ENCODE data around the gene RAB37. TPM values are rescaled to one million over a fixed set of nuclear protein-coding genes. Genes with fewer than 3 reads are reported as not detected.

The RAB37 gene
- total RNA-seq, 1 donor, result 0.36 TPM

- Histone ChIP-seq H4K20me1 (ENCODE audit: insufficient read depth, low read length) (no peaks in the 10 kb centered on the region), H3K4me2 (ENCODE audit: insufficient read depth, low read length) (no peak overlapping the region), H3K27ac (ENCODE audit: low read depth, low read length) (no peak overlapping the region), H3K27me3 (ENCODE audit: insufficient read depth, low read length) (no peaks in the 10 kb centered on the region), H3K4me1 (ENCODE audit: insufficient read depth, low read length) (no peaks in the 10 kb centered on the region), H3K4me3 (ENCODE audit: insufficient read depth, low read length) (no peak overlapping the region), H3K79me2 (ENCODE audit: insufficient read depth, low read length) (no peaks in the 10 kb centered on the region), H2AFZ (ENCODE audit: low read length) (no peak overlapping the region), H3K9me3 (ENCODE audit: low read depth, low read length) (no peaks in the 10 kb centered on the region), H3K36me3 (ENCODE audit: insufficient read depth, low read length) (no peaks in the 10 kb centered on the region)
- DNase-seq (ENCODE audit: insufficient read length, low spot score, missing footprints), result peak; percentile 55
- TF ChIP-seq CTCF (IDR thresholded peaks at IDR 0.05; ENCODE audit: extremely low read depth, low read depth, low read length), result no peak
Observed at GRCh38 chr17:74694081-74694480, 43.0 kb upstream of the RAB37 start.

- no peaks in the 10 kb centered on the region for H3K4me1 ChIP-seq (ENCODE audit: insufficient read depth, low read length)
- TF ChIP-seq CTCF (IDR thresholded peaks at IDR 0.05; ENCODE audit: extremely low read depth, low read depth, low read length), result no peak
- H3K79me2 ChIP-seq (ENCODE audit: insufficient read depth, low read length), result no peaks in the 10 kb centered on the region
- no peaks in the 10 kb centered on the region for H3K9me3 ChIP-seq (ENCODE audit: low read depth, low read length)
- no peaks in the 10 kb centered on the region for H3K36me3 ChIP-seq (ENCODE audit: insufficient read depth, low read length)
- H4K20me1 ChIP-seq (ENCODE audit: insufficient read depth, low read length), result no peaks in the 10 kb centered on the region
- H3K4me3 ChIP-seq (ENCODE audit: insufficient read depth, low read length), result no peak overlapping the region
- no peak overlapping the region for H3K27ac ChIP-seq (ENCODE audit: low read depth, low read length)
- no peak overlapping the region for H3K4me2 ChIP-seq (ENCODE audit: insufficient read depth, low read length)
- H2AFZ ChIP-seq (ENCODE audit: low read length), result no peak overlapping the region
- no peaks in the 10 kb centered on the region for H3K27me3 ChIP-seq (ENCODE audit: insufficient read depth, low read length)
- no peak for DNase-seq (ENCODE audit: insufficient read length, low spot score, missing footprints)
Observed at GRCh38 chr17:74695629-74696028, 41.4 kb upstream of the RAB37 start.

GRCh38 chr17:74697515-74697914 lies 39.5 kb upstream of the RAB37 start:
- Histone ChIP-seq H3K4me1 (ENCODE audit: insufficient read depth, low read length) (no peaks in the 10 kb centered on the region), H3K27ac (ENCODE audit: low read depth, low read length) (no peak overlapping the region), H2AFZ (ENCODE audit: low read length) (no peak overlapping the region), H3K36me3 (ENCODE audit: insufficient read depth, low read length) (no peaks in the 10 kb centered on the region), H3K9me3 (ENCODE audit: low read depth, low read length) (no peaks in the 10 kb centered on the region), H3K79me2 (ENCODE audit: insufficient read depth, low read length) (no peaks in the 10 kb centered on the region), H3K27me3 (ENCODE audit: insufficient read depth, low read length) (no peaks in the 10 kb centered on the region), H3K4me3 (ENCODE audit: insufficient read depth, low read length) (no peak overlapping the region), H4K20me1 (ENCODE audit: insufficient read depth, low read length) (no peaks in the 10 kb centered on the region), H3K4me2 (ENCODE audit: insufficient read depth, low read length) (no peak overlapping the region)
- no peak for DNase-seq (ENCODE audit: insufficient read length, low spot score, missing footprints)
- no peak for TF ChIP-seq CTCF (IDR thresholded peaks at IDR 0.05; ENCODE audit: extremely low read depth, low read depth, low read length)

GRCh38 chr17:74698069-74698468 lies 39.0 kb upstream of the RAB37 start:
- Histone ChIP-seq H4K20me1 (ENCODE audit: insufficient read depth, low read length) (no peaks in the 10 kb centered on the region), H2AFZ (ENCODE audit: low read length) (no peak overlapping the region), H3K27me3 (ENCODE audit: insufficient read depth, low read length) (no peaks in the 10 kb centered on the region), H3K4me3 (ENCODE audit: insufficient read depth, low read length) (no peak overlapping the region), H3K4me1 (ENCODE audit: insufficient read depth, low read length) (no peaks in the 10 kb centered on the region), H3K9me3 (ENCODE audit: low read depth, low read length) (no peaks in the 10 kb centered on the region), H3K4me2 (ENCODE audit: insufficient read depth, low read length) (no peak overlapping the region), H3K27ac (ENCODE audit: low read depth, low read length) (no peak overlapping the region), H3K36me3 (ENCODE audit: insufficient read depth, low read length) (no peaks in the 10 kb centered on the region), H3K79me2 (ENCODE audit: insufficient read depth, low read length) (no peaks in the 10 kb centered on the region)
- no peak for DNase-seq (ENCODE audit: insufficient read length, low spot score, missing footprints)
- TF ChIP-seq CTCF (IDR thresholded peaks at IDR 0.05; ENCODE audit: extremely low read depth, low read depth, low read length), result no peak

Measured in osteoblast (primary cell).